HG03108 (cell line): Measurements from ENCODE around the gene LRRC75B.
"Not testable (repeated sequence)": the region's sequence is repeated elsewhere in the genome, so short reads cannot be mapped to it uniquely, and the experiment has no call there.

Experiments used
- ATAC-seq: cut with Tn5 transposase; IDR thresholded peaks from one replicate; pipeline ENCODE4 v1.9.1; 2021; ENCODE audit warnings: moderate library complexity; ENCODE audit not compliant: unreplicated experiment

LRRC75B gene

DNA sequence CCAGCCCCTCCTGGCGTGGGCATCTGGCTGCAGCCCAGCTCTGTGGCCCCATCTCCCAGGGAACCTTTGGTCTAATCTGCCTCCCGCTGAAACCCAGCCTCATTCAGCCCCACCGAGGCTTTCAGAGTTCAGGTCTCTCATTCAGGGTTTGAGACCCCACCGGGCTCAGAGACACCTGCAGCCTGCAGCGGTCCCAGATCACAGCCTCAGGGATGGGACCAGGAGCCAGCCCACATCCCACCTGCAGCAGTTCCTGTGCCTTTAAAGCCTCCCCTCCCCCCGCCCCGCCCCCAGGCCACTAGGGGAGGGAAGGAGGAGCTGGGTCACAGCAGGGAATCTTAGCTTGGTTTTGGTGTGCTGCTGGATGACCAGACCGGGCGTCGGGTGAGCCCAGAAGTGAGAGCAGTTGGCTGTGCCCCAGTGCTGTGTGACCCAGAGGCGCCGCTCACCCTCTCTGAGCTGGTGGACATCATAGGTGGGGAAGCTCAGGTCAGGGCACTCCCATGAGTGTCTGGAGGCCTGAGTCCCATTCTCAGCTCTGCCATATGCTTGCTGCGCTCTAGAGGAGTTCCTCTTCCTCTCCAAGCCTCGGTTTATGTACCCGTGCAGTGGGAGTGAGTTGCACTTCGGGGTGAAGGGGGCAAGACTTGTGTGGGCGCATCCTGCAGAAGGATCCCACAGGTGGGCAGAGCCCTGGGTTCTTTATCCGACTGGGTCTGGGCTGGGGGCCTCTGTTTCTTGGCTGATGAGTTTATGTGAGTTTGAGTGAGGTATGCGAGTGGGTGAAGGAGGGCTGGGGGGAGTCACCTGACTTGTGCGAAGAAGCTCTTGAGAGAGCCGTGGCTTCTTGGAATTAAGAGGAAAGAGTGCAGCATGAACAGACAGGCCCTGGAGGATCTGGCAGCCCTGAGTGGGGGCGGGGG lies 10.2 kb upstream of the LRRC75B start, which contains the start of gene GGT1:
TSS of gene GGT1 (plus strand) at position 347 of the 923 bp plus-strand sequence. CDS start 7,889 bp downstream, outside the sequence.
- not testable (repeated sequence) for ATAC-seq

DNA sequence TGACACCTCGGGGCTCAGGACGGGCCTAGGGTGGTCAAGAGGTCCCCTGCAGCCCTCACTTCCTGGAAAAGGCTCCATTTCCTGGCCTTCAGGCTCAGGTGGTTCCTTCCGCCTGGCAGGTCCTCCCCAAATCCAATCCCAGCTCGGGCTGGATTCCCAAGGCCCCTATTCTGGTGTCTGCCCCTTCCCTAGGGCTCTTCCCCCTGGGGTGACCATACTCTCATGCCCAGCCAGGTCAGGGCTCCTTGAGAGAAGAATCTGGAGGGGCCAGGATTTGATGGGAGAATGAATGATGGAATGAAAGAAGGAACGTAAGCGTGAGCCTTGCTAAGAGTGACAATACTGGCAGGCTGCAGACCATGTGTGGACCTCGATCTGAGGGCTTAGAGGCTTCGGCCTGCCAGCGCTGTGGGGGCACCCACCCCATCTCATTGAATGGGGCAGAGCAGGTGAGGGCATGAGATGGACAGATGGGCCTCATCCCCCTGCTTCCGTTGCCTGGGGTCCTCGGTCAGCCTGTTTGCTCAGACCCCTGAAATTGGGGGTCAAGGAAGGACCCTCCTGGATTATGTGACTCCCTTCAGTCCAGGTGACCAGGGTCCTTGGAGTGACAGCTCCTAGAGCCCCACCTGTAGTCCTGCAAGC lies 9.4 kb upstream of the LRRC75B start:
- not testable (repeated sequence) for ATAC-seq

DNA sequence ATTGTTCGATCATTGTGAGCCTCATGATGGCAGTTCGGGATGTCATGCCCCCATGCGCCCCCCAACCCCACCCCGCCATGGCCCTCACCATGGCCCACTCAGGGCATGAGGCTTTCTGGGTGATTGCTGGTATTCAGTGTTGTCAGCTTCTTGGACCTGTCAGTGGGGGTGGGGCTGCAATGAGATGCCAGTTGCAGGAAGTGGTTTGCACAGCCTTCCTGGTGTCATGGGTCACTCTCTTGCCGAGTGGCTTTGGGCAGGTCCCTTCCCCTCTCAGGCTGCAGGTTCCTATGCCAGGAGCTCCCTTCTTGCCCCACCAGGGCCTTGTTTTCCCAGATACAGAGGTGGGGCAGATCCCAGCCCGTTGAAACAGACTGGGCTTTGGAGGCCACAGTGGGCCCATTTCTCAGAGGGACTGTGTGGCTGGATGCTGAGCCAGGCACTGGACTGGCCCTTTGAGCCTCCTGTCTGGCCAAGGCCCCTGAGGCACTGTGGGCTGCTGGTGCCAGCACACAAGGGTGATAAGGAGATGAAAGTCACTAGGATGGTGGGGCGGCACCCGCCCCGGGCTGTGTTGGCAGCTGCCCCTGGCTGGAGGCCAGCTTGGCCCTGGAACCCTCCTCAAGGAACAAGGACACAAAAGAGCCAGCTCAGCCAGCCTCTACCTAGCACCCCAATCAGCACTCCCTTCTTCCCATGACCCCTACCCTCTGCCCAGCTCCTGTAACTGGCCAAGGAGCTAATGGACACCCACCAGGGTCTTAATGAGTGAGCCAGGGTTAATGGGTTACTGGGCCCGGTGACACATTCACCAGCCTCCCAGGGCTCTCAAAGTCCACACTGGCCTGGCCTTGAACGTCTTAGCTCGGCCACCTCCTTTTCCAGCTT lies 8.6 kb upstream of the LRRC75B start:
- ATAC-seq: no peak

GRCh38 chr22:24599958-24600715 lies 7.3 kb upstream of the LRRC75B start:
- not testable (repeated sequence) for ATAC-seq

DNA sequence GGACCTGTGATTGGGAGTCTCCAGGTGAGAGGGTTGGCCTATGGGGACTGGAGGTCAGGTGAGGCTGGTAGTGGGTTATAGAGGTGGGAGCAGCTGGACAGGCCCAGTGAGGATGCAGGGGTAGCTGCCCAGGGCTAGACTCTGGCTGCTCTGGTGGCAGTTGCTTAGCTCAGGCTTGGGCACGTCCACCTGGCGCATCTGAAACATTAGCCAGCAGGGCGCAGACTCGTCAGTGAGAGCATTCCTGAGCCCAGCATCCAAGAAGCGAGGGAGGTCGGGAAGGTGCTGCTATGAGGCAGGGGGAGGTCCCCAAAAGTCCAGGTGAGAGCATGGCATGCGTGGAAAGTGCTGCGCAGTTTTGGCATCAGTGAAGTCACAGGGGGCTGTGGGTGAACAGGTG lies 6.6 kb upstream of the LRRC75B start:
- ATAC-seq: no peak

DNA sequence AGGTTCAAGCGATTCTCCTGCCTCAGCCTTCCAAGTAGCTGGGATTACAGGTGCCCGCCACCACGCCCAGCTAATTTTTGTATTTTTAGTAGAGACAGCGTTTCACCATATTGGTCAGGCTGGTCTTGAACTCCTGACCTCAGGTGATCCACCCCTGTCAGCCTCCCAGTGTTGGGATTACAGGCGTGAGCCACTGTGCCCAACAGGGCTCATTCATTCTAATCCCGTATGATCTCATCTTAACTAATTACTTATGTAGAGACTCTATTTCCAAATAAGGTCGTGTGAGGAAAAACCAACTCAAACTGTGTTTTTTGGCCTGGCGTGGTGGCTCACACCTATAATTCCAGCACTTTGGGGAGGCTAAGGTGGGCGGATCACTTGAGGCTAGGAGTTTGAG lies 4.2 kb upstream of the LRRC75B start:
- ATAC-seq: not testable (repeated sequence)

DNA sequence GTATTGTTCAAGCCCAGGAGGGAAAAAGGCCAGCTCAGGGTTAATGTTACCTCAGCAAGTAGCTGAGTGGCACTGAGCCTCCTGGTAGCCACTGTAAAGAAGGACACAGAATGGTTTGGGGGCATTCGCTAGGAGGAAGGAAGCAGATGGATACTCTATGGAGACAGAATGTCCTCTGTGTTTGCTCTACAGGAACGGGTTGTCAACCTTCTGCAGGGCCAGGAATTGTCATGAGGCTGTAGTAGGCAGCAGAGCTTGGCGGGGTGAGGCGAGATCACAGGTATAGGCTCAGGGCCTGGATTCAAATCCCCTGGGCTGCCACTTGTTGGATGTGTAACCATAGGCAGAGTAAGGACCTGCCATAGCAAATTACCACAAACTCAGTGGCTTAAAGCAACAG lies 3.0 kb upstream of the LRRC75B start:
- no peak for ATAC-seq

- ATAC-seq: no peak
Measured at GRCh38 chr22:24595228-24595627, 2.4 kb upstream of the LRRC75B start.

DNA sequence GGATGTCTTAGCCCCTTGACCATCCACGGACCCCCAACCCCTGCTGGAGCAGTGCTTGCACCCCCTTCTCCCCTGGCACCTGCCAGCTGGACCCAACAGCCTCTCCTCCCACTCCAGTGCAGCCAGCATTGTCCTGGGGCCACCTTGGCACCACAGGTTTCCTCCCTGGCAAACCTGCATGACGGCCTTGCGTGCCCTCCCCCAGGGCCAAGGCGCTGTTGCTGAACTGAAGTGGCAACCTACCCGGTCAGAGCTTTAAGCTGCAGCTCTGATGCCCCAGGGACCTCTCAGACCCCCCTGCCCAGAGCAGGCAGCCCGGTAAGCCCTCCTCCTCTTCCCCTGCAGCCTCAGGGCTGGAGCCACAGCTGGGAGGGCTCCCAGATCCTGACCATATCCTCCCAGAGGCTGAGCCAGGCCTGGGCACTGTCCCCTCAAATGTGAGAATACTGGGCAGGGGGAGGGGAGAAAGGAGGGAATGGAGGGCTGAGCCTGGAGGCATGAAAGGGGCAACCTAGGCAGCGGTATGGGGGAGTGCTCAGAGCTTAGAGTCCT lies 1.8 kb upstream of the LRRC75B start:
- no peak for ATAC-seq

DNA sequence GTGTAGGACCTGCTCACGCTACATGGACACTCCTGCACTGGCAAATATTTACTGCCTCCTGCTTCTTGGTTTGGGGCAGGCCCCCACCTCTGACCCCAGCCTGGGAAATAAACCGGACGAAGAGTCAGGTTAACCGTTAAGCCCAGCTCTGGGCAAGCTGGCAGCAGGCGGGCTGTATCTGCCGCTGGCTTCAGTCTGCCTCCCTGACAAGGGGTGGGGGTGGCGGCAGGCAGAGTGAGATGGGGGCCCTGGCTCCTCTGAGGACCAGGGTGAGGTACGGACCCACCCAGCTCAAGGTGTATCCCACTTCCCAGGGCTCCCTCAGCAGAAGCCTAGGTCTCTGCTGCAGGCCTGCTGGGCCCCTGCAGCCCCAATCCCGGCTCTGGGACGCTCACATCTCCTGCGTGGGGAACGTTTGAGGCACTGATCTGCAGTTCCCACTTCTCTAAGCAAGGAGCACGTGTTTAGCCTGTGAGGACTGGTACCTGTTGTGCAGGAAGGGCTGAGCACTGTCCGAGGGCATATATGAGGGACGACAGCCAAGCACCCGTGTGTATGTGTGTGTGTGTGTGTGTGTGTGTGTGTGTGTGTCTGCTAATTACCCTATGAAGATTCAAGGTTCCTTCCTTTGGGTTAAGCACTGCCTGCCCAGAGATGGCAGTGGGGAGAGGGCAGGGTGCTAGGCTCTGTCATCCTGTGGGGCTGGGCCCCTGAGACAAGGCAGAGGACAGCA lies 1.1 kb upstream of the LRRC75B start:
- ATAC-seq: no peak

DNA sequence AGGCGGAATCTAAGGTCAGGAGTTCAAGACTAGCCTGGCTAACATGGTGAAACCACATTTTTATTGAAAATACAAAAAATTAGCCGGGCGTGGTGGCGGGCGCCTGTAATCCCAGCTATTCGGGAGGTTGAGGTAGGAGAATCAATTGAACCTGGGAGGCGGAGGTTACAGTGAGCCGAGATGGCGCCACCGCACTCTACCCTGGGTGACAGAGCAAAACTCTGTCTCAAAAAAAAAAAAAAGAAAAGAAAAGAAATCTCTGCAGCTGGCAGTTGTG lies 624 bp upstream of the LRRC75B start:
- not testable (repeated sequence) for ATAC-seq

DNA sequence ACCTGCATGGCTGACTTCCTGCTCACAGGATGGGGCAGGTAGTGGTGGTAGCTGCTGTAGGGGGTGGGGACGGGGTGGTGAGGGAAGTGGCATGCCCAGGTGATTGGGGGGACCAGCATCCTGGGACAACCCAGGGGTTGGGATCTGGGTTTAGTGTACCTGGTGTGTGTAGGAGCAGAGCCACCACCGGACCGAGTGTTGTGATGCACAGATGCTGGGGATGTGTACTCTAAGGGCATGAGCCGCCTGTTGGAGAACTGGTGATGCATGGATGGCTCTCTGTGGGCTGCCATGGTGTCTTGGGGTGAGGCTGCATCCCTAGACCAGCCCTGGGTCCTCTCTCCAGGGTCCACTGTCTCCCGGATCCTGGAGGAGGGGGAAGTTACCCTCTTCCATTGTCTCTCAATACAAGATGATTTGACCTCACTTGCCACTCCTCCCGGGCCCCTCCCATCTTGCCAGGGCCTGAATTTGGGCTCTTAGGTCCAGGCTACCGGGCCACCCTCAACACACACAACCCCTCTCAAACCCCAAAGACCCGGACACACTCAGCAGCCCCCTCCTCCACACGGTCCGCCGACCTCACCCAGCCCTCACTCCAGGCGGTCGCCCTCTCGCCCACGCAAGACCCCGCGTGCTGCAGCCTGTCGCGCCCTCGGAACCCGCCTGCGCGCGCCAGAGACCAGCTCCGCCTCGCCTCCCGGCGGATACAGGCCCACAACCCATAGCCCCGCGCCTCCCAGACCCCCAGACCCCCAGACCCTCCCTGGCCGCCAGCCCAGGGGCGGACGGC lies 619 bp downstream of the LRRC75B start:
- no peak for ATAC-seq

GRCh38 chr22:24591286-24591830 lies 1.5 kb downstream of the LRRC75B start:
- no peak for ATAC-seq

DNA sequence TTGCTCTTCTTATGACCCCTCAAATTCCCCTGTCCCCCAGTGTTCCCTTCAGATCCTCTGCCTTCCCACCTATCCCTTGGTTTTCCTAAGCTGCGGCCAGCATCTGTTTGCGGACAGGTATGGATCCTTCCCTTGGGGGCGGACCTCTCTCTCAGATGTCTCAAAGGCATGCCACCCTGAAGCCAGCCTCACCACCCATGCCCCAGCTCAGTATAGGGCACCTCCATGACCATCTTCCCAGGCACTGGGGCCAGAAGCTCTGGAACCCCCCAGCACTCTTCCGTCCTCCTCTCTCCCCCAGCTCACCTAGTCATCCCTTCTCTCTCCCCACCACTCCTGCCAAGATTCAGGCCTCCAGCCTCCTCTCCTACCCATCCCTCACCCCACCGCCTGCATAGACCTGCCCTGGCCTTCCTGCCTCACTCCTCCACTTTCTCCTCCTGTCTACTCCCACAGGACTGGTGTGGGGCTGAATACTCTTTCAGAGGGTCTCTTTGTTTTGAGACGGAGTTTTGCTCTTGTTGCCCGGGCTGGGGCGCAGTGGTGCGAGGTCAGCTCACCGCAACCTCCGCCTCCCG lies 2.2 kb downstream of the LRRC75B start:
- ATAC-seq: no peak

DNA sequence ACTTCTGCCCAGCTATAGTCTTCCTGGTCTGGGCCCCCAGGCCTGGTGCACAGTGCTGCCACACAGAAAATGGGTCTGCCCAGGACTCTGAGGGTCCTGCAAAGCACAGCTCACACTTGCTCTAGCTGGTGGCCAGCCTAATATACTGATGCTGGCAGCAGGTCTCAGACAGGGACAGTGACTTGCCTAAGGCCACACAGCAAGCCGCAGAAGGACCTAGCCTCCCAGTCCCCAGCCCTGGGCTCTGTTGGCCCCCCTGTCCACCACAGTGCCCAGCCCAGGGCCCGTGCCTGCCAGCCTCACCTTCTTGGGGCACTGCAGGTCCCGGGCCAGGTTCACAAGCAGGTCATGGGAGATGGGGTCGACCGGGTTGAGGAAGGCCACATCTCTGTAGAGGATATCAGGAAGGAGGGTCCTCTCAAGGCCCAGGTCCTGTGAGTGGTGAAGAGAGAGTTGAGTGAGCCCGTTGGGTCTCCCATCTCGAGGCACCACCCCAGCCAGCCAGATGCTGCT lies 3.3 kb downstream of the LRRC75B start:
- ATAC-seq: no peak

DNA sequence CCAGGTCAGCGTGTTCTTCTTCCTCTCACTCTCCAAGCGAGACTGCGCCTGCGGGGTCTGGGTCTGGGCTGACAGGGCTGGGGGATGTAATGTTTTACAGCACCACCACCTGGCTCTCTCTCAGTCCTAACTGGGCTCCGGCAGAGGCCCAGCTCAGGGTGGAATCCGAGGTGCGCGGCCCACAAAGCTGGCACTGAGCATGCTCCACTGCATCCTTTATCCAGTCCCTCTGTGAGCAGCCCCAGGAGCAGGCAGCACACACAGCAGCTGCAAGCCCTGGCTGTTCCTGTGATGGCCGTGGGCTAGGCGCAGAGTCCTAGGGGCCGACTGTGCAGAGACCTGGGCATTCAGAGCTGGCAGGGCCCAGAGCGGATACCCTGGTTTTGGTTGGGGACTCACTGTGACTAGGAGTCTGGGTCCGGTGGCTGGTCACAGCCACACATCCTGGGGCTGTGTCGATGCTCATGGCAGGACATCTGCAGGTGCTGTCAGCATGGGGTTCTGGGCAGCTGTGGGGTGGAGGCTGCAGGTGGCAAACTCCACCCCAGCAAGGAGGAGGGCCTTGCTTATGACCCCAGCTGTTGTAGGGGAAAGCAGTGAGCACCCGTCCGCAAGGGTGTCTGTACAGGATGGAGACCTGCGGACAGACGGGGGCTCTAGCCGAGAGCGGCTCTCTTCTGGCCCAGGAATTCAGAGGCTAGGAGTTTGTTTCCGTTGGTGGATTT lies 4.0 kb downstream of the LRRC75B start:
- ATAC-seq: no peak

DNA sequence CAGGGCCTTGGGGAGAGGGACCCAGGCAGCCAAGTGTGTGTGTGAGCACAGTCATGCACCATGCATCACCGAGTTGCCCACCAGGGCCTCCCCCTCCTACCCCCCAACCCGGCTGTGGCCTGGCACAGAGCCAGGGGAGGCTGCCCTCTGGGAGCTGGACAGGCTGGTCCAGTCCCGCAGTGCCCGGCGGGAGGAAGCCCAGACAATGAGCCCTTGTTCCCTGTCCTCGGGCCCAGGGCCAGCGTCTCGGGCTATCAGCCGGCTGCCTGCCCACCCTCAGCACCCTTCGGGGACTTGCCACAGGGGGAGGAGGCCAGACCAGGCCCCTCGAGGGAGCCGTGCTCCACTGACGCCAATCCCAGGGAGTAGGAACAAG lies 4.5 kb downstream of the LRRC75B start:
- ATAC-seq: no peak
